Right lobe of liver (tissue), 4 donors: ENCODE measurements around the gene HELZ.

Experiments used
- CTCF ChIP-seq, 4 donors: fragments of 200-600 bp in 3 of 4; fragments of 450-650 bp in 1 of 4; IDR thresholded peaks; one replicate each; pipeline versions ENCODE4 v1.5.1 to v1.8.0; 2016 to 2022; ENCODE audit warnings: antibody characterized with exemption in 4 of 4, mild to moderate bottlenecking in 2 of 4
- POLR2A ChIP-seq: fragments of 450-650 bp; IDR thresholded peaks from one replicate; pipeline ENCODE4 v1.6.1; 2017; ENCODE audit warnings: antibody characterized with exemption, mild to moderate bottlenecking
- donor health status: DM: no; HTN: no; CAD: no.
- donor health status: DM: no; HTN: no; CAD: no.
- donor health status: DM: no; HTN: yes; CAD: no.

GRCh38 chr17:67198131-67198530, 46.9 kb downstream of the HELZ start:
- TF ChIP-seq CTCF (IDR thresholded peaks at IDR 0.05): no peak
- no peak for TF ChIP-seq POLR2A
